GM12878 (cell line): ENCODE data around the gene KATNB1.

Experiments used
- SREBF2 ChIP-seq: IDR thresholded peaks from 2 replicates; pipeline ENCODE4 v1.6.1; 2012; ENCODE audit warnings: mild to moderate bottlenecking, low read length
- WRNIP1 ChIP-seq: IDR thresholded peaks from 2 replicates; pipeline ENCODE4 v1.6.1; 2011; ENCODE audit warnings: low read depth, low read length, improper control_type of control experiment, borderline replicate concordance
- ZZZ3 ChIP-seq: IDR thresholded peaks from 2 replicates; pipeline ENCODE4 v1.6.1; 2011; ENCODE audit warnings: low read depth; ENCODE audit not compliant: control insufficient read depth, insufficient read length
- TF ChIP-seq, protein P1 (sequence below): fragments of 450-650 bp; IDR thresholded peaks from 2 replicates; pipeline ENCODE4 v1.6.1; 2017; ENCODE audit warnings: antibody characterized with exemption, mild to moderate bottlenecking, moderate library complexity
- TF ChIP-seq, protein P2 (sequence below): fragments of 450-650 bp; formaldehyde crosslinking; IDR thresholded peaks from 2 replicates; pipeline ENCODE4 v1.5.0; 2022; ENCODE audit warnings: mild to moderate bottlenecking, missing genetic modification characterization
- TF ChIP-seq, protein P3 (sequence below): IDR thresholded peaks from 2 replicates; pipeline ENCODE4 v1.6.1; 2012; ENCODE audit warnings: low read depth, low read length, improper control_type of control experiment

- TF ChIP-seq, protein P1, sequence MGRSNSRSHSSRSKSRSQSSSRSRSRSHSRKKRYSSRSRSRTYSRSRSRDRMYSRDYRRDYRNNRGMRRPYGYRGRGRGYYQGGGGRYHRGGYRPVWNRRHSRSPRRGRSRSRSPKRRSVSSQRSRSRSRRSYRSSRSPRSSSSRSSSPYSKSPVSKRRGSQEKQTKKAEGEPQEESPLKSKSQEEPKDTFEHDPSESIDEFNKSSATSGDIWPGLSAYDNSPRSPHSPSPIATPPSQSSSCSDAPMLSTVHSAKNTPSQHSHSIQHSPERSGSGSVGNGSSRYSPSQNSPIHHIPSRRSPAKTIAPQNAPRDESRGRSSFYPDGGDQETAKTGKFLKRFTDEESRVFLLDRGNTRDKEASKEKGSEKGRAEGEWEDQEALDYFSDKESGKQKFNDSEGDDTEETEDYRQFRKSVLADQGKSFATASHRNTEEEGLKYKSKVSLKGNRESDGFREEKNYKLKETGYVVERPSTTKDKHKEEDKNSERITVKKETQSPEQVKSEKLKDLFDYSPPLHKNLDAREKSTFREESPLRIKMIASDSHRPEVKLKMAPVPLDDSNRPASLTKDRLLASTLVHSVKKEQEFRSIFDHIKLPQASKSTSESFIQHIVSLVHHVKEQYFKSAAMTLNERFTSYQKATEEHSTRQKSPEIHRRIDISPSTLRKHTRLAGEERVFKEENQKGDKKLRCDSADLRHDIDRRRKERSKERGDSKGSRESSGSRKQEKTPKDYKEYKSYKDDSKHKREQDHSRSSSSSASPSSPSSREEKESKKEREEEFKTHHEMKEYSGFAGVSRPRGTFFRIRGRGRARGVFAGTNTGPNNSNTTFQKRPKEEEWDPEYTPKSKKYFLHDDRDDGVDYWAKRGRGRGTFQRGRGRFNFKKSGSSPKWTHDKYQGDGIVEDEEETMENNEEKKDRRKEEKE: no peak
- TF ChIP-seq, protein P2, sequence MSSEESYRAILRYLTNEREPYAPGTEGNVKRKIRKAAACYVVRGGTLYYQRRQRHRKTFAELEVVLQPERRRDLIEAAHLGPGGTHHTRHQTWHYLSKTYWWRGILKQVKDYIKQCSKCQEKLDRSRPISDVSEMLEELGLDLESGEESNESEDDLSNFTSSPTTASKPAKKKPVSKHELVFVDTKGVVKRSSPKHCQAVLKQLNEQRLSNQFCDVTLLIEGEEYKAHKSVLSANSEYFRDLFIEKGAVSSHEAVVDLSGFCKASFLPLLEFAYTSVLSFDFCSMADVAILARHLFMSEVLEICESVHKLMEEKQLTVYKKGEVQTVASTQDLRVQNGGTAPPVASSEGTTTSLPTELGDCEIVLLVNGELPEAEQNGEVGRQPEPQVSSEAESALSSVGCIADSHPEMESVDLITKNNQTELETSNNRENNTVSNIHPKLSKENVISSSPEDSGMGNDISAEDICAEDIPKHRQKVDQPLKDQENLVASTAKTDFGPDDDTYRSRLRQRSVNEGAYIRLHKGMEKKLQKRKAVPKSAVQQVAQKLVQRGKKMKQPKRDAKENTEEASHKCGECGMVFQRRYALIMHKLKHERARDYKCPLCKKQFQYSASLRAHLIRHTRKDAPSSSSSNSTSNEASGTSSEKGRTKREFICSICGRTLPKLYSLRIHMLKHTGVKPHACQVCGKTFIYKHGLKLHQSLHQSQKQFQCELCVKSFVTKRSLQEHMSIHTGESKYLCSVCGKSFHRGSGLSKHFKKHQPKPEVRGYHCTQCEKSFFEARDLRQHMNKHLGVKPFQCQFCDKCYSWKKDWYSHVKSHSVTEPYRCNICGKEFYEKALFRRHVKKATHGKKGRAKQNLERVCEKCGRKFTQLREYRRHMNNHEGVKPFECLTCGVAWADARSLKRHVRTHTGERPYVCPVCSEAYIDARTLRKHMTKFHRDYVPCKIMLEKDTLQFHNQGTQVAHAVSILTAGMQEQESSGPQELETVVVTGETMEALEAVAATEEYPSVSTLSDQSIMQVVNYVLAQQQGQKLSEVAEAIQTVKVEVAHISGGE (CRISPR knock-in tag): no peak
- TF ChIP-seq ZZZ3 (no peak), WRNIP1 (no peak), SREBF2 (no peak)
- TF ChIP-seq, protein P3, sequence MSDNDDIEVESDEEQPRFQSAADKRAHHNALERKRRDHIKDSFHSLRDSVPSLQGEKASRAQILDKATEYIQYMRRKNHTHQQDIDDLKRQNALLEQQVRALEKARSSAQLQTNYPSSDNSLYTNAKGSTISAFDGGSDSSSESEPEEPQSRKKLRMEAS: no peak
Observed at GRCh38 chr16:57752581-57753447, 17.2 kb downstream of the KATNB1 start.
